Muscle of back (tissue), 11 donors: ENCODE results near the gene ATP8A2. TPM values are rescaled to one million over a fixed set of nuclear protein-coding genes. Genes with fewer than 3 reads are reported as not detected.
"Not testable (repeated sequence)": the region's sequence is repeated elsewhere in the genome, so short reads cannot be mapped to it uniquely, and the experiment has no call there.

Experiments
- DNase-seq, 3 donors: peaks; one replicate each; pipeline versions ENCODE4 v3.0.0 to v3.0.0-alpha.2; 2013
- polyA plus RNA-seq, 10 donors: library from polyadenylated mRNA; unstranded; fragments of 120-200 nt; gene quantifications; one replicate each; pipeline ENCODE4 v1.2.1, GENCODE V29; 2013; ENCODE audit not compliant: insufficient read length in 10 of 10

ATP8A2 gene
- polyA plus RNA-seq, 10 donors, result 1.5 to 3.6 (median 2.2) TPM

- DNase-seq, result no peak
Measured at GRCh38 chr13:25802579-25802978, 430.8 kb downstream of the ATP8A2 start.

- DNase-seq, result no peak
Measured at GRCh38 chr13:25803641-25804040, 431.9 kb downstream of the ATP8A2 start.

- DNase-seq, result peak in 1 of 3 donors; percentile 55
Measured at GRCh38 chr13:25806264-25806974, 434.6 kb downstream of the ATP8A2 start.

GRCh38 chr13:25807562-25807961, 435.8 kb downstream of the ATP8A2 start:
- no peak for DNase-seq

- DNase-seq, result no peak
Measured at GRCh38 chr13:25811506-25811905, 439.7 kb downstream of the ATP8A2 start.

- no peak for DNase-seq
Measured at GRCh38 chr13:25816239-25816638, 444.5 kb downstream of the ATP8A2 start.

GRCh38 chr13:25819856-25820530, 448.2 kb downstream of the ATP8A2 start:
- peak in 1 of 3 donors; percentile 35 for DNase-seq

- DNase-seq, result no peak
Measured at GRCh38 chr13:25821776-25822175, 450.0 kb downstream of the ATP8A2 start.

GRCh38 chr13:25827221-25827620, 455.4 kb downstream of the ATP8A2 start:
- DNase-seq, result not testable (repeated sequence)

- DNase-seq, result peak in 1 of 3 donors; percentile 34
Measured at GRCh38 chr13:25827831-25828465, 456.2 kb downstream of the ATP8A2 start.

- no peak for DNase-seq
Measured at GRCh38 chr13:25833761-25834160, 462.0 kb downstream of the ATP8A2 start.

- DNase-seq, result no peak
Measured at GRCh38 chr13:25836574-25837336, 465.0 kb downstream of the ATP8A2 start.

GRCh38 chr13:25839371-25839770, 467.6 kb downstream of the ATP8A2 start:
- DNase-seq, result no peak

- DNase-seq, result no peak
Measured at GRCh38 chr13:25840261-25840660, 468.5 kb downstream of the ATP8A2 start.

GRCh38 chr13:25840931-25841330, 469.2 kb downstream of the ATP8A2 start:
- DNase-seq, result no peak

GRCh38 chr13:25843692-25844091, 471.9 kb downstream of the ATP8A2 start:
- DNase-seq, result no peak

- DNase-seq, result no peak
Measured at GRCh38 chr13:25844559-25845434, 473.0 kb downstream of the ATP8A2 start.

GRCh38 chr13:25846222-25846984, 474.6 kb downstream of the ATP8A2 start:
- DNase-seq, result no peak

GRCh38 chr13:25847145-25847544, 475.4 kb downstream of the ATP8A2 start:
- no peak for DNase-seq
